AG04450 (cell line): ENCODE results near the gene SLC3A2. TPM values are rescaled to one million over a fixed set of nuclear protein-coding genes. Genes with fewer than 3 reads are reported as not detected.

Experiments
- CTCF ChIA-PET: fragments of 300-600, 350-600 bp; formaldehyde crosslinking; extraction: SDS; loops from one replicate; lab custom pipeline; 2022; ENCODE audit warnings: antibody characterized with exemption, inconsistent platforms; lab: Charles Lee
- POLR2A ChIA-PET: fragments of 350-600 bp; formaldehyde crosslinking; extraction: SDS; loops from one replicate; lab custom pipeline; 2021; ENCODE audit warnings: antibody characterized with exemption, inconsistent platforms; lab: Yijun Ruan, JAX
- DNase-seq: peaks from one replicate; pipeline ENCODE4 v3.0.0-alpha.2; 2011; ENCODE audit warnings: low read depth, low spot score
- H3K27ac ChIP-seq: one replicate; pipeline ENCODE4 v1.5.1; 2012; ENCODE audit warnings: low read depth, low read length, control low read depth
- H3K27me3 ChIP-seq: one replicate; pipeline ENCODE4 v1.6.0; 2012; ENCODE audit warnings: low read length; ENCODE audit not compliant: control insufficient read depth, insufficient read depth
- H3K4me3 ChIP-seq: 2 replicates; pipeline ENCODE4 v1.5.1; 2011; ENCODE audit warnings: mild to moderate bottlenecking, low read depth, low read length, control low read depth
- H3K9me3 ChIP-seq: 2 replicates; pipeline ENCODE4 v1.5.1; 2012; ENCODE audit warnings: low read length; ENCODE audit not compliant: control insufficient read depth, insufficient read depth
- polyA plus RNA-seq: library from polyadenylated mRNA; depleted of rRNA; stranded (reverse); fragments of >200 nt; gene quantifications from 2 replicates; pipeline ENCODE4 v1.2.3, GENCODE V29; 2011
- TF ChIP-seq, protein P1 (sequence below): IDR thresholded peaks from 2 replicates; pipeline ENCODE4 v1.5.1; 2011; ENCODE audit warnings: low read depth, low read length, control low read depth, inconsistent platforms

The SLC3A2 gene
- polyA plus RNA-seq, 1 experiment, result 263 TPM

DNA sequence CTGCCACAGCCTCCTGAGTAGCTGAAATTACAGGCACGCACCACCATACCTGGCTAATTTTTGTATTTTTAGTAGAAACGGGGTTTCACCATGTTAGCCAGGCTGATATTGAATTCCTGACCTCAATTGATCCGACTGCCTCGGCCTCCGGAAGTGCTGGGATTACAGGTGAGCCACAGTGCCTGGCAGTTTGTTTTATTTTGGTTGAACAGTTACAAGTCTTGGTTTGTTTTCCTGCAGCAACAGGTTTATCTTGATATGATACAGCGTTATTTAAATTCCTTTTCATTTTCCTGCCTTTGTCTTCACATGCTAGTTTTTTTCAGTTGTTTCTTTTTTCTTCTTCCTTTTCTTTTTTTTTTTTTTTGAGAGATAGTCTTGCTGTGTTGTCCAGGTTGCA, 4.0 kb upstream of the SLC3A2 start:
- no peak overlapping the region for H3K4me3 ChIP-seq
- H3K27ac ChIP-seq, result no peak overlapping the region
- TF ChIP-seq, protein P1, sequence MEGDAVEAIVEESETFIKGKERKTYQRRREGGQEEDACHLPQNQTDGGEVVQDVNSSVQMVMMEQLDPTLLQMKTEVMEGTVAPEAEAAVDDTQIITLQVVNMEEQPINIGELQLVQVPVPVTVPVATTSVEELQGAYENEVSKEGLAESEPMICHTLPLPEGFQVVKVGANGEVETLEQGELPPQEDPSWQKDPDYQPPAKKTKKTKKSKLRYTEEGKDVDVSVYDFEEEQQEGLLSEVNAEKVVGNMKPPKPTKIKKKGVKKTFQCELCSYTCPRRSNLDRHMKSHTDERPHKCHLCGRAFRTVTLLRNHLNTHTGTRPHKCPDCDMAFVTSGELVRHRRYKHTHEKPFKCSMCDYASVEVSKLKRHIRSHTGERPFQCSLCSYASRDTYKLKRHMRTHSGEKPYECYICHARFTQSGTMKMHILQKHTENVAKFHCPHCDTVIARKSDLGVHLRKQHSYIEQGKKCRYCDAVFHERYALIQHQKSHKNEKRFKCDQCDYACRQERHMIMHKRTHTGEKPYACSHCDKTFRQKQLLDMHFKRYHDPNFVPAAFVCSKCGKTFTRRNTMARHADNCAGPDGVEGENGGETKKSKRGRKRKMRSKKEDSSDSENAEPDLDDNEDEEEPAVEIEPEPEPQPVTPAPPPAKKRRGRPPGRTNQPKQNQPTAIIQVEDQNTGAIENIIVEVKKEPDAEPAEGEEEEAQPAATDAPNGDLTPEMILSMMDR, result no peak
- H3K9me3 ChIP-seq, result peaks cover 6% of the 10 kb centered on the region; the same call in 1 of the 2 replicates
- H3K27me3 ChIP-seq, result no peaks in the 10 kb centered on the region
- ChIA-PET POLR2A (interaction anchor here (1.2 kb wide), 1 partner anchor 35 kb away, joined by 3 read pairs; no protein-coding TSS in a partner anchor), CTCF (interaction anchor here (1.4 kb wide), 1 partner anchor 90 kb away, joined by 5 read pairs; no protein-coding TSS in a partner anchor)
- no peak for DNase-seq

DNA sequence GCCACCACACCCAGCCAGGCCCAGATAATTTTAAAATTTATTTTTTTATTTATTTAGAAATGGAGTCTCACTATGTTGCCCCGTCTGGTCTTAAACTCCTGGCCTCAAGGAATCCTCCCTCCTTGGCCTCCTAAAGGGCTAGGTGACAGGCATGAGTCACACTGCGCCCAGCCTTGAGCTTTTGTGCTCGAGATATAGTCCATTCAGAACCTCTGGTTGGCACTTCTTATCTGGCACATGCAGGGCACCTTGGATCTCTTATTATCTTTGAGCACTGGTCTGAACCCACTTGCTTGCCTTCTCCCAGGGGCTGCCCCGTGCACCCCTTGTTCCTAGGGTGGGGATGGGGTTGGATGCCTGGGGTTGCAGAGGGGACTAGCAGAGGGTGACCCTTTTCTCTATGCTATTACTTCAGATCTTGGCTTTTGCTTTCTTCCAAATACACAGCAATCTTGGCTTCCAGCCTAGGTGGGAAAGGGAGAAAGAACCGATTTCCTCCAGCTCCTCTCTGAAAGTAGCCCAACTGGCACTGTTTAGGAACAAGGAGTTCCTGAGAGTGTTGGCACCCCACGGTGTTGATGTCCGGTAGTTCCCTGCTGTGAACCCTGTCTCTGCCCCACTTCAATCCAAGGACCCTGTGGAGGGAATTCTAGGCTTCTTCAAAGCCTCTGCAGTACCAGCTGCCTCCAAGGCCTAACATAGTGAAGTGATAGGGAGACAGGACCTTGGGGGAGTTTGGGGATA, 1.3 kb upstream of the SLC3A2 start:
- Histone ChIP-seq H3K27me3 (no peaks in the 10 kb centered on the region), H3K27ac (peak overlapping the region; percentile 99), H3K9me3 (peaks cover 6% of the 10 kb centered on the region; the same call in 1 of the 2 replicates), H3K4me3 (peak overlapping the region; percentile 100)
- ChIA-PET CTCF (interaction anchor here (1.2 kb wide), 1 partner anchor 93 kb away, joined by 3 read pairs; no protein-coding TSS in a partner anchor), POLR2A (interaction anchor here (0.7 to 5.3 kb wide), 4 partner anchors 11 to 39 kb away, joined by 3 to 68 read pairs (median 4); partner anchors contain the start of gene WDR74)
- TF ChIP-seq, protein P1, result no peak
- no peak for DNase-seq

DNA sequence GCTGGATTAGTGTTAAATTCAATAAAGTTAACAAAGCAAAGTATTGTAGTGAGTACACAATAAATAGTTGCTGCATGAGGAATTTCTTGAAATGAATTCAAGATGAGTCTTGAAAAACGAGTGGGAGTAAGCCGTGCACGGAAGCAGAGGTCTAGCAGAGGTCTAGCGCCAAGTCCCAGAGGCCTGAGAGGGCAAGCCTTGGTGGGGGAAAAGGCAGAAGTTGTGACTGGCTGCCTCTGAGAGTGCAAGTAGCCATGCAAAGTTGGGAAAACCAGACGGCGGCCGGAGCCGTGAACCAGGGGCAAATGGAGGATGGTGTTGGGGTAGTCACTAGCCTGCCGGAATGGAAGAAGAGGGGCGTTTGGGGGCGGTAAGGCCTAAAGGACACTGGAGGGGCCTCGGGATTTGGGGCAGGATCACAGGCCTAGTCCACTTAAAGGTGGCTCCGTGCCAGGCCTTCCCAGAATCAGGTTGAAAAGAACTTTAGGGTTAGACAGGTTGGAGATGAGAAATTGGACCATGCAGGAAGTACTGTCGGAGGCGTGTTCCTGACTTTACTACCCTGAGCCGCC, 379 bp upstream of the SLC3A2 start:
- ChIA-PET POLR2A (interaction anchor here (0.7 to 5.3 kb wide), 10 partner anchors 10 to 171 kb away, joined by 3 to 68 read pairs (median 6); partner anchors contain the start of genes TMEM179B, WDR74 and ZBTB3), CTCF (interaction anchor here (0.5 to 1.9 kb wide), 5 partner anchors 8 to 165 kb away, joined by 3 to 12 read pairs (median 4); no protein-coding TSS in a partner anchor)
- peak overlapping the region; percentile 100 for H3K4me3 ChIP-seq
- peaks cover 6% of the 10 kb centered on the region; the same call in 1 of the 2 replicates for H3K9me3 ChIP-seq
- H3K27me3 ChIP-seq, result no peaks in the 10 kb centered on the region
- TF ChIP-seq, protein P1, result no peak
- peak overlapping the region; percentile 99 for H3K27ac ChIP-seq
- DNase-seq, result peak; percentile 56

DNA sequence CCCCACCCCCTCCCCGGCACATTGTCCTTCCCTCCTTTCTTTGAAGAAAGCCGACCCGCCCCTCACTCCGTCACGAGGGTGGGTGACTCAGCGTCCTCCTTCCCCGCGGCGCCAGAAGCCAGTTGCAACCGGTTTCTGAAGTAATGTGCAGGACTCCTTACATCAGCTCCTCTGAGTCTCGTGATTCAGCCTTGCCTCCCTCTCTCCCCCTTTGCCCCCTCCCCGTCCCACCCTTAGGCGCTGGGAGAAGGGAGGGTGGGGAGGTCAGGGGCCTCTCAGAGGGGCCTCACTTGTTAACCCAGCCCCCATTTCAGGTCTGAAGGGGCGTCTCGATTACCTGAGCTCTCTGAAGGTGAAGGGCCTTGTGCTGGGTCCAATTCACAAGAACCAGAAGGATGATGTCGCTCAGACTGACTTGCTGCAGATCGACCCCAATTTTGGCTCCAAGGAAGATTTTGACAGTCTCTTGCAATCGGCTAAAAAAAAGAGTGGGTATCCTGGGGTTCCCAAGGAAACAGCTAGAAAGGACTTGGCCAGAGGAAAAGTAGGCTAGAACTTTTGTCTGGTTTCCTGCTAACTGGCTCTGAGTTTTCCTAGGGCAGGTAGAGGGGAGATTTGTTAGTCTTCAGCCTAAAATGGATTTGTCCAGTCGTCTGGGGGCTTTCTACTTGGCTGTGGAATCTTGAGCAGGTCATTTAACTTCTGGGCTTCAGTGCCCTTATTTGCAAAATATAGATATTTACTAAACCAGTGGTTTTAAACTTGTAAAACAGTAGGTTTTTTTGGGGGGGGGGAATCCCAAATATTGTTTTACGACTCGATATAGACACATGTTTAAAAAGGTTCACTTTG, 1.1 kb downstream of the SLC3A2 start:
- DNase-seq, result peak; percentile 93
- Histone ChIP-seq H3K27me3 (no peaks in the 10 kb centered on the region), H3K27ac (peak overlapping the region; percentile 99), H3K4me3 (peak overlapping the region; percentile 100), H3K9me3 (peaks cover 6% of the 10 kb centered on the region; the same call in 1 of the 2 replicates)
- POLR2A ChIA-PET, result interaction anchor here (0.5 to 5.3 kb wide), 19 partner anchors 8 to 1364 kb away, joined by 3 to 68 read pairs (median 4); partner anchors contain the start of genes C11orf98, CSKMT, MTA2 and STX5
- TF ChIP-seq, protein P1, result no peak
- CTCF ChIA-PET, result interaction anchor here (1.0 to 1.9 kb wide), 5 partner anchors 9 to 93 kb away, joined by 3 to 12 read pairs (median 5); no protein-coding TSS in a partner anchor
